Right renal cortex interstitium (tissue), 3 donors: ENCODE data around the gene RILP. TPM values are rescaled to one million over a fixed set of nuclear protein-coding genes. Genes with fewer than 3 reads are reported as not detected.

Experiments
- DNase-seq, 3 donors: peaks; one replicate each; pipeline ENCODE4 v3.0.0-alpha.2; 2013; ENCODE audit warnings: low read depth in 3 of 3, low spot score in 2 of 3
- polyA plus RNA-seq, 3 donors: library from polyadenylated mRNA; unstranded; fragments of 120-200 nt; gene quantifications; one replicate each; pipeline ENCODE4 v1.2.1, GENCODE V29; 2013; ENCODE audit not compliant: insufficient read length in 3 of 3

Gene RILP
- polyA plus RNA-seq, 3 donors = 3.0 to 4.0 (median 3.9) TPM

DNA sequence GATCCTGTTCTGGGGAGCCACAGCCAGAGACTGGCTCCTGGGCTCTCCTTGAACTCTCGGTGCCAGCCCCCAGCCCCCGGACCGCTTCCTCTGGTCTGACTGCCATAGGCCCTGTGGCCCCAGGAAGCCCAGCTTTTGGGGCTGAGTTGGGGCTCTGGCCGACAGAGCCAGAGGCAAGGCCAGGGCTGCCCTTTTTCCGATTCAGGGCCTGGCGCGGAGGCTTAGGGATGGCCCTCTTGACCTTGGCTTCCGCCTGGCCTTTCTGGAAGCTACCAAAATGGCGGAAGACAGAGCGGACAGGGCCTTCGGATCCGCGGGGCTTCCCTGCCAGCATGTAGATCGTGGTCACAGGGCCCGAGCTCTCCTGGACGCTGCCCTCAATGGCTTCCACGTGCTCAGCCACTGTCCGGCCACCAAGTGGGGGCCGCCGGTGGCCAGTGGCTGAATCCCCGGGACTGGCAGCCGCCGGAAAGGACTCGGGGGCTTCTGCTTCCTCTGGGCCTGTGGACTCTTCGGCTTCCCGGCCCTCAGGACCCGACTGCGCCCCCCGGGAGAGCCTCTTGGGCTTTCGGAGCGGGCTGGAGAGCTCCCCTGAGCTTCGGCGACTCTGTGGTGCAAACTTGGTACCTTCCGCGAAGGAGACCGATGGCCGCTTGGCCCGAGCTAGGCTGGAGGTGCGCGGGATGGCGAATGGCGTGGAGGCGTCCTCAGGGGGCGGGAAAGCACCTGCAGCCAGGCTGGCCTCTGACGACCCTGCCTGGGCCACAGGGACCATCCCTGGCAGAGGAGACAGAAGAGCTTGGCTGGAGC is 14.6 kb downstream of the RILP start:
- no peak for DNase-seq

DNA sequence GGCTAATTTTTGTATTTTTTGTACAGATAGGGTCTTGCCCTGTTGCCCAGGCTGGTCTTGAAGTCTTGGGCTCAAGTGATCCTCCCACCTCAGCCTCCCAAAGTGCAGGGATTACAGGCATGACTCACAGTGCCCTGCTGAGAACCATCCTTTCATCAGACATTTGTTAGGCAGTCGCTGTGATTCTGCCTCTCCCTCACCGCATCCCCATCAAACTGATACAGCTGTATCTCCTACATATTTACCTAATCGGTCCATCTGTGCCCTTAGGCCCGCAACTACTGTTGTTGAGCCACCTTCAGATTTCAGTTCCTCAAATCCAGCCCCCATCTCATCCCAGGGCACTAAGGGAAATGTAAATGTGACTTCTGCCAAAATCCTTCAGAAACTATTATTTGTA is 19.0 kb downstream of the RILP start:
- no peak for DNase-seq

DNA sequence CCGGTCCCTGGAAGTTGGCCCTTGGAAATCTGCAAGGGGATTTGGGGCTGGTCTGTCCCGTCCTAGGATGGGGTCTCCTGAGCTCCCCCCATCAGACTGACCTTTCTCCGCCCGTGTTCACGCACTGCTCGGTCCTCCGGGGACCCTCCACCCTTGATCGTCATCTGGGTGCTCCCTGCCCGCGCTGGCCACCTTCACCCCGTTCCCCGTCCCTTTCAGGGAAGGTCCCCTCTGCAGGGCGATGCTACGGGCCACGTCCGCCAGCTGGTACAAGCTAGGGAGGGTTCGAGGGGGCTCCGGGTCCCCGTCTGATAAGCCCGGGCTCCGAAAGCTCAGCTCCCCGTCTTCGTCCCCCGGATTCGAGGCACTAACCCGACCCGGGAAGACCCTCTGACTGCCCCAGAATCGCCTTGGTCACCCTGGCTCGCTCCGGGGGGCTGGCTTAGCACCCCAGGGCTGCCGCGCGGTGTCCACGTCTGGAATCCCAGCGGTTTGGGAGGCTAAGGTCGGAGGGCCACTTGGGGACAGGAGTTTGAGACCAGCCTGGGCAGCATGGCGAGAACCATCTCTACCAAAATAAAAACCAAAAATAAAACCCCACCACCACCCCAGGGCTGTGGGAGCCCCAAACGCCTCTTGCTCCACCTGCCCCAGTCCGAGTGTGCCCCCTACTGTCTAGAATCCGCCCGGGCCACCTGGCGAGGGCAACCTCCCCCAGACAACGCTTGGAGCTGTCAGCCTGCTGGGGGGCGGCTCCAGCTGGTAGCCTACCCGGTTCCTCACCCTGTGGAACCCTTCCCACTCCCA is 20.0 kb downstream of the RILP start:
- DNase-seq = no peak

DNA sequence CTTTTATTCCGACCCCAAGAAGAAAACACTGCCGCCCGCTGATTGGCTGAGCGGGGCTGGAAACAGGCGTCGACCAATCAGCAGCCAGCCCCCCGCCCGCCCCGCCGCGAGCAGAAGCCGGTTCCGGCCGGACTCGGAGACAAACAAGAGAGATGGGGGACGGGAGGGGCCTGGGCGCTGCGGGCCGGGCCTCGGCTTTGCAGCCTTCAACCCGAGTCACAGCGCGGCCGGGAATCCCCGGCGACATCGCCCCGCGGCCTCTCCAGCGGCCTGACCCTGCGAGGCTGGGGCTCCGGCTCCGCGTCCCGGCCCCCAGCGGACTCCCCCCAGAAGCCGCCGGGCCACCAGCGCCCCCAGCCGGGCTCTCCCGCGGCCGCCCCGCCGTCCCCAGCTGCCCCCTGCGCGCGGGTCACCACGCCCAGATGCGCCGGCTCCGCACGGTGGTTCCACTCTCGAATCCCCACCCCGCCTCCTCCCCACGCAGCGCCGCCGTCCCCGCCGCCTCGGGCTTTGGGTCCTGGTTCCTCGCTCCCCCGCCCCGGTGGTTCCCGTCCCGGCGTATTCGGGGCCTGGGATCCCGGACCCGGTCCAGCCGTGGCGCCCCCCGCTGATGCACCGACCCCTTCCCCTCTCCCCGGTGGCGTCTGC is 20.7 kb downstream of the RILP start:
- peak; percentile 79 to 90 (median 89) for DNase-seq

DNA sequence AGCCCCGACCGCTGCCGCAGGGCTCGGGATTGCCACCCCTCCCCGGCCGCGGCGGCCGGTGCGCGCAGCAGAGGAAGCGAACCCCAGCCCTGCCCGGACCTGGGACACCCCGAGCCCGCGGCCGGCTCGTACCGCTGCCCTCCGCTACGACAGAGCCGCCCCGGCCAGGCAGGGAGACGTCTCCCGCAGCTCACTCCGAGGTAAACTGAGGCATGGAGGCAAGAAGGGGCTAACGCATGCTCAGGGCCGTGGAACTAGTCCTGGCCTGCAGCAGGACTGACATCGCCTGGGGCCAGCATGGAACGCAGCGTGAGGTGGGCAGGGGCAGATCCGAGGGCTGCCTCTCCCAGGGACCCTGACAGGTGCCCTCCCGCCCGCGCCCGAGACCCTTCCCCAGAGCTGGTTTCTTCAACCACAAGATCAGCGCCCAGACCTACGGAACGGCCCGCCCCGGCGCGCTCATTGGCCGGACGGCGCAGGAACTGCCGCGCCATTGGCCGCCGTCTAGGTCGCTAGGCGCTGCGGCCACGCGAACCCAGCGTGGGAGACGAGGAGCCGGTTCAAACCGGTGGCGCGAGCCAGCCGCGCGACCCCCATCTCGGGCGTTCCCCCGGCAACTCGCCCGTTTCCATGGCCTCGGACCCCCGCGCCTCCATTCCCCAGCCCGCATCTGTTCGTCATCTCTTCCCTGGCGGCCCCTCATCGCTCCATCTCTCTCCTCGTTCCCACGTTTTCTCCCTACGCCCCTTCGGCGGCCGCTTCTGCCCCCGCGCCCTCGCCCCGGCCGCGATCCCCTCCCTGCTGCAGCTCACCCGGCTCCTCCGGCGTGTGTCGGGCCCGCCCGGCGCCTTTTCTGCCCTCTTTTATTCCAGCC is 21.4 kb downstream of the RILP start, which contains the start of gene SLC43A2:
Gene SLC43A2, minus strand, starts transcription at position 853 of the 874 bp plus-strand sequence. CDS start 960 bp downstream, outside the sequence.
- no peak for DNase-seq

DNA sequence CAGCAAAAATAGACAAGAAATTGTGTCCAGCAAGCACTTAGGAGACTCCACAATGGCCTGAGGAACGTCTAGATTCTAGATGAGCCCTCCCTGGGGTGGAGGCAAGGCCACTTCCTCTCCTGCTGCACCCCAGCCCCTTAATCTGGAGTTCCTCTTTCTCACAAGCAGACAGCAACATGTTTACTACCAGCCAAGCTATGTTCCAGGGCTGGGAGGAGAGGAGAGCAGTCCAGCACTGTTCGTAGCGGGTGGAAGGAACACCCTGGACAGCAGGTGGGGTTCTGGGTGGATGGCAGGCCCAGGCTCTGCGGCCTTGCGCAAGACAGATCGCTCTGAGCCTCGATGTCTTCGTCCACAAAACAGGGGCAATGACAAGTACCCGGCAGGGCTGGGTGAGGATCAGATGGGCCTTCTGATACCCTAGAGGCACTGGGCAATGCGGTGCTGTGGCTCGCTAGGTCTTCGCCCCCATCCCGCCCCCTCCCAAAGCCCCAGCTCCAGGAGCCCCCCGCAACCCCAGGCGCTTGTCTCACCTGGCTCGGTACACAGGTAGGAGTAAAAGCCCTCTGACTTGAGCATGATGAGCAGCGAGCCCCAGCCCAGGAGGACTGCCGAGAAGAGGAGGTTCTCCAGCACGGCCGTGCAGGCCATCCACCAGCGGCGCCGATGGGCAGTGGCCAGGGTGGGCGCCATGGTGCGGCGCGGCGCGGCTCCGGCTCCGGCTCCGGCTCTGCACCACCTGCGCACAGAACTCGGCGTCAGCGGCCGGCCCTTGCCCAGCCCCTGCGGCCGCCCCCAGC is 22.3 kb downstream of the RILP start:
- DNase-seq = no peak

DNA sequence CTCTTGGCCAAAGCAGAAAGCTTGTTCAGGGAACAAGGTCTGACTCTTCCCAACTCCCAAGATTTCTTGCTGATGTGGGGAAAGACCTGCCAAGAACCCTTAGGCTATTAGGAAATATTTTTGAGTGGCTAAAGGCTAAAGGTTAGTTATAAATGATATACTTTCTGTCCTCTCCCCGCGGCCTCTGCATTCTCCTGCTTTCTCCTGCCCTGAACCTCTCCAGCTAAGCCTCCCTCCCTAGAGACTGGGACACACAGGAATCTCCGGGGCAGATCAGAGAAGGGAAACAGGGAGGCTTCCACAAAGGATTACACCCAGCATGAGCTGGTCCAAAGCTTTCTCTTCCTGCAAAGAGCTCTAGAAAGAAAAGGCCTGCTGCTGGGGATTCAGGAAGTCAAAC is 23.3 kb downstream of the RILP start:
- no peak for DNase-seq

DNA sequence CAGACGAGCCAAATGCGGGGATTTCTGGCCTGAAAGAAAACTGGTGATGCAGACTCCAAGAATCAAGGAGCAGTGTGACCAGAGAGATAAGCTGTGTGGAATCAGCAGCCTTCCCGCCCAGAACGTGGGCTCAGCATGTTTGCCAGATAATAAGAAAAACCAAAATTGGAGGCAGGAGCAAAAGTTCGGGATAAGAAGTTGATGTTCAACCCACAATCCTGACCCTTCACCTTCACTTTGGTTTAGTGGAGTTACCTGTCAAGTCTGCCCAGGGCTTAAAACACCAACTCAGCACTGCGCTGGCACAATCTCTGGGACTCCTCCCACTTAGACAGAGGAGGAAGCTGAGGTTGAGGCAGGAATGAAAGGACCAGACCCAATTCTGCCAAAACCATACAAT is 24.1 kb downstream of the RILP start:
- DNase-seq = no peak

DNA sequence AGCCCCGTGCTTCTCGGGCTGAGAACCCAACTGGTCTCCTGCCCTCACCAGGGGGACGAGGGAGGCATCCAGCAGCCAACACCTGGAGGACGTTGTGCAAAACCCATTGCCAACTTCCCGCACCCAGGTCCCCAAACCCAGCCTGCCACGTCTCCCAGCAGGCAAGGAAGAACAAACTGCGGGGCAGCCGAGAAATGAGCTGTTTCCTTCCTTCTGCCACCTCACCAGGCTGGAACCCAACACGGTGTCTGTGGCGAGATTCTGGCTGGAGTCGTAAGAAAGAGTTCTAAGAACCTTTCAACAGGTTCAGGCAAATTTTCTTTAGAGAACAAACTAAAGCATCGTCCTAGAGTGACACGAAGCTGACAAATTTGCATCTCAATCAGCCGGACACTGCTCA is 24.6 kb downstream of the RILP start:
- DNase-seq = no peak

DNA sequence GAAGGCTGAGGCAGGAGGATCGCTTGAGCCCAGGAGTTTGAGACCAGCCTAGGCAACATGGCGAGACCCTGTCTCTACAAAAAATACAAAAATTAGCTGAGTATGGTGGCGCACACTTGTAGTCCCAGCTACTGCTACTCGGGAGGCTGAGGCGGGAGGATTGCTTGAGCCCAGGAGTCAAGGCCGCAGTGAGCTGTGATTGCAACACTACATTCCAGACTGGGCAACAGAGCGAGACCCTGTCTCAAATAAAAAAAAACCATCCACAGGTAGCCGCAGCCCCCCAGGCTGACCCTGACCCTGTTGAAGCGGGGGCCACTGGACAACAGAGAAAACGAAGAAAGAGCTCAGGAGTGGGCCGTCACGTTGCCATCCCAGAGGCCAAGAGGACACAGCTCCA is 25.0 kb downstream of the RILP start:
- DNase-seq = no peak

DNA sequence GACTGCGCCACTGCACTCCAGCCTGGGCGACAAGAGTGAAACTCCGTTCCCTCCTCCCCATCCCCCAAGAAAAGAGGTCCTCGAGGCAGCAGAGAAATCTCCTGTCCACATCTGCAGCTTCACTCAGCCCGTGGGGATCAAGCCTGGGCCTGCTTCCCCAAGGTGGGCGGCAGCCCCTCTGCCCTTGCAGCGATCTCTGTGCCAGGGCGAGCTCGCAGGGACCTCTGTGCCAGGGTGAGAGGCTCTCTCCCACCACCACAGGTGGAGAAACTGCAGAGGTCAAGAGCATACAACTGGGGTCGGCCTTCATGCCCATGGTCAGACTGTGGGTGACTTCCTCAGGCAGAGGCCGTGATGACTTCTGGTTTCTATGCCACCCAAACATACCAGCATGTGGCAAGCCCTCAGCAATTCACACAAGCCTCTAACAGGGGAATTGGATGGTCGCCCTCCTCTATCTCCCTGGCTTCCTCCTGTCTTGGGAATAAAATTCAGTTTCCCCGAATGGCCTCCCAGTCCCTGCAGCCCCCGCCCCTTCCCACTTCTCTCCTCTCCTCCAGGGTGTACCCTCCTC is 26.5 kb downstream of the RILP start:
- DNase-seq = no peak

DNA sequence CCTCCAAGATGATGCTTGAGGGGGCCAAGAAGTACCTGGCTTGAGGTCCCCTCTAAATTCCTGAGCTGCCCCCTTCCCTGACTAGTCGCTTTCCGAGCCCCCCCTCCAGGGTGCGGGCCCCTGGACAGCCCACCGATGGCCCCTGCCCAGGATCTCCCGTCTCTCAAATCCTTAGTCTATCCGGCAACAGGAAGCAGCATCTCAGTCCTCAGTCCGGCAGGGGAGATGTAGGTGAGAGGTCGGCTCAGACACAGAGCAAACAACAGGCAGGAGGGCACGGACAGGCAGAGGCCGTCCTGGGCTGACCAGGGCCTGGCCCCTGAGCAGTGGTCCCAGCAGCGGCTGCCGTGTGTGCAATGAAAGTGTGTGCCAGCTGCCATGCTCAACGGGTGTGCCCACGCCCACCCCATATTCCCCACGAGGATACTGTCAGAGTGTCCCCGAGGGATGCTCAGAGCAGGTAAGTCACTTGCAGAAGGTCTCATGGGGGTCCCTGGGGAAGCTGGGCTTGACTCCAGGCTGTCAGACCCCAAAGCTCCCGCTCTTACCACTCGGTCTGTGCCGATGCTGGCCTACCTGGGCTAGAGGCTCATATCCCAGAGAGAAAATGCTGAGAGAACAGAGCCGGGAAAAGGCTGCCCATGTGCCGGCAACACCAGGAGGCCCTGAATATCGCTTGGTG is 28.3 kb downstream of the RILP start:
- no peak for DNase-seq

DNA sequence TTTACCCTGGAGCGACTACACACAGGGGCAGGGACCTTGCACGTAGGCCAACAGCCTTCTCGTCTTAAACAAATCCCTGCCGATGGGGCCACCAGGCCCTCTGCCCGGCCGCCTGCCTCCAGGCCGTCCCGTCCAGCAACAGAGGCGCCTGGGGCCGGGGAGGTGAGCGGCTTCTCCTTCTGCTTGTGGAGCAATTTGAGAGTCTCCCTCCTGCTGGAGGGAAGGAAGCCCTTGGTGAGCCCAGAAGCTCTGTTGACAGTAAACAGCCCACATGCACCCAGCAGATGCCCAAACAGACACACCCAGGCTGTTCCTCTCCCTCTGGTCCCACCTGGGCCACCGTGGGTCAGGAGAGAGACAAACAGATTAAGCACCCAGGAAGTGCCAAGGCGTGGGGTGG is 29.2 kb downstream of the RILP start:
- DNase-seq = no peak

DNA sequence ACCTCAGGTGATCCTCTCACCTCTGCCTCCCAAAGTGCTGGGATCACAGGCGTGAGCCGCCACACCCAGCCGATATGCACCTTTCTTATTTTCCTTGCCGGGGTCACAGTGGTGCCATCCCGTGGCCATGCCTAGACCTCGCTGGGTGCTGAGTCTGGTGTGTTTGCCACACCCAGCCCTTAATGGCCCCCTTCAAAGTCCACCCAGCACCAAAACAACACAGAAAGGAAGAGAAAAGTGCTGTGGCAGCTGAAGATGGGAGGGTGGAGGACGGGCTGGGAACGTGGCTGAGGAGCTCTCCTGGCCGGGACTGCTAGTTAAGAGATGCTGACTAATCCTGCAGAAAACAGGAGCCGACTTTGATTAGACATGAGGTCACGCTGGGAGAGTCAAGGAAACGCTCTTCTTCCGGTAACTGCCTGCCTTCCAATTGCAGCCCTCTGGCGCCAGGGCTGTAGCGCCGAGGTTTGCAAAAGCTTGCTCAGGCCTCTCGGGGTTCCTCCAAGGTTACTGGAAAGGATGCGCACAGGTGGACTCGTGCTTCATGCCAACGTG is 32.0 kb downstream of the RILP start:
- DNase-seq = no peak

DNA sequence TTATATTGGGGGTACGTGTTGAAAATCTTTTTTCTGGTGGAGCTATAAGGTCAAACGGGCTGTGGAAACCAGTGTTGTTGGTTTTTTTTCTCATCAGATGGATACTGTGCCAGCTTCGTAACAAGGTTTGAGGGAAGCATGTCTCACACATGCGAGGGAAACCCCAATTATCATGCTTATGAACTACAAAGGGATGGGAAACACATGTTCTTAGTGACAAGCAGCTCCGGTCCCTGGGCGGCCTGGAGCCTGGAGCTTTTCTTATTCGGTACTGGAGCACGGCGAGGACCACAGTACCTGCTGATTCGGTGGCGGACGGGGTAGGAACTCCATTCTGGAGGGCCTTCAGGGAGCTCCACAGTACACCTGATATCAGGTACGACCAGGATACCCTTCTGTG is 33.6 kb downstream of the RILP start:
- DNase-seq = no peak

DNA sequence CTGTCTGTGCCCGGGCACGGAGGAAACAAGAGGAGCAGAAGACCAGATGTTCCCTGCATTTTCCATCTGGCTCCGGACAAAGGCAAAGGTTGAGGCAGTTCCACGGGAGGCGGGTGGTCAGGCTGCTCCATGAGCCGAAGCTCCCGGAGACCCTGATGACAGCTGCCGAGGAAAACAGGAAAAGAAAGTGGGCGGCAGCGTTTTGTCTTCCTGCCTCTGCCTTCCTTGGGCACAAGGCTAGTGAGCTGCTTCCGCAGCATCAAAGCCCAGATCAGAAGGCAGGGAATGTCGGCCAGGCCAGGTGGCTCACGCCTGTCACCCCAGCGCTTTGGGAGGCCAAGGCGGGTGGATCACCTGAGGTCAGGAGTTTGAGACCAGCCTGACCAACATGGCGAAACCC is 37.3 kb downstream of the RILP start:
- DNase-seq = no peak

DNA sequence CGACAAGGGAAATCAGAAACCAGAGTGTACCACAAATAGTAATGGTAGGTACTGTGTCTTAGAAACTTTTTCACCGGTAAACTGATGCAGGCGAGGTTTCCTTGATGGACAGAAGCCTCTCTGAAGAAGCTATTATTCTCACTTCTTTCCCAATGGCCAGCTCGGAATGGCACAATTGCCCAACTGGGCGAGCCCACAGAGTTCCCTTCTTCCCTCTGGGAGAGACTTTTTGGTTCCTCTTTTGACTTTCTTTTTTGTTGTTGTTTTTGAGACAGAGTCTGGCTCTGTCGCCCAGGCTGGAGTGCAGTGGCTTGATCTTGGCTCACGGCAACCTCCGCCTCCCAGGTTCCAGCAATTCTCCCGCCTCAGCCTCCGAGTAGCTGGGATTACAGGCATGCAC is 38.0 kb downstream of the RILP start:
- no peak for DNase-seq

DNA sequence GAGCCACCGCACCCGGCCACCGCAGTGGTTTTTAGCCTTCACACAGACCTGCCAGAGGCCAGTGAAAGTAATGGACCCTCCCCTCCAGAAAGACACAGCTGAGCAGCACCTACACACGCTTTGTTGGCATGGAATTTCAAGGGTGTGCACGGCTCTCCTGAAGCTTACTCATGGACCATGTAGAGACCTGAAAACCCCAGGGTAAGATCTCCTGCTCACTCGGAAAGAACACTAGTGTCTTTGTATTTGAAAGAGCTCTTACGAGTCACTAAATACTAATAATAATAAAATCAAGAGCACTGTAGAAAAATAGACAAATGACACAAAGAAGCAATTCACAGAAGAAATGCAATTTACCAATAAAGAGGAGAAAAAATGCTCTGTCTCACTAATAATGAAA is 41.0 kb downstream of the RILP start:
- no peak for DNase-seq

DNA sequence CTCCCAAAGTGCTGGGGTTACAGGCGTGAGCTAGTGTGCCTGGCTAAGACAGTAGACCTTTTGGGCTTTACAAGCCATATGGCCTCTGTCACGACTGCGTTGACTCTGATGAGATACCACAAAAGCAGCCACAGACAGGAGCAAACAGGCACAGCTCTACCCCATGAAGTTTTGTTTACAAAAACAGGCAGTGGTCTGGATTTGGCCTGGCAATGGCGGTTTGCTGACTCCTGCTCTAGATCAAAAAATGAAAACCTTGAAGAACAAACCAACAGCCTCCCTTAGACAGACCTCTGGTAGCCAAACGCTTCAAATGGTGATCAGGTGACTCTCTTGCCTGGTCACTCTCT is 41.7 kb downstream of the RILP start:
- no peak for DNase-seq
